A673 (cell line): ENCODE data around the gene C17orf100. TPM values are rescaled to one million over a fixed set of nuclear protein-coding genes. Genes with fewer than 3 reads are reported as not detected.

ENCODE experiments used
- BruUV-seq: library from RNA; stranded (reverse); fragments of 400-500 nt; replicated peaks from 2 replicates; lab custom pipeline; 2021; lab: Mats Ljungman, UMichigan
- CTCF ChIA-PET: fragments of 300-600 bp; sonication (Branson Sonifier 250); formaldehyde crosslinking; loops from one replicate; lab custom pipeline; 2022; ENCODE audit warnings: antibody characterized with exemption; lab: Charles Lee
- POLR2A ChIA-PET: fragments of 300-600 bp; sonication (Branson Sonifier 250); formaldehyde crosslinking; loops from one replicate; lab custom pipeline; 2022; ENCODE audit warnings: antibody characterized with exemption; ENCODE audit not compliant: low non-redundant PET; lab: Charles Lee
- DNase-seq: peaks from one replicate; pipeline ENCODE4 v3.0.0-alpha.2; 2015; ENCODE audit warnings: low spot score
- H3K27ac ChIP-seq: fragments of 200-600 bp; sonication (generic); 2 replicates; pipeline ENCODE4 v1.5.1; 2016; ENCODE audit warnings: mixed run types, low read depth, mild to moderate bottlenecking, mixed read lengths, antibody characterized with exemption, low read length; ENCODE audit not compliant: poor library complexity, severe bottlenecking
- H3K27me3 ChIP-seq: fragments of 200-600 bp; sonication (generic); replicated peaks from 2 replicates; pipeline ENCODE4 v1.6.1; 2017; ENCODE audit warnings: mixed run types, low read depth, mild to moderate bottlenecking, mixed read lengths, antibody characterized with exemption, low read length; ENCODE audit not compliant: insufficient read depth, poor library complexity
- H3K36me3 ChIP-seq: fragments of 200-600 bp; sonication (generic); 2 replicates; pipeline ENCODE4 v1.6.1; 2016; ENCODE audit warnings: mixed run types, mild to moderate bottlenecking, mixed read lengths, antibody characterized with exemption, low read length; ENCODE audit not compliant: insufficient read depth, poor library complexity, severe bottlenecking
- H3K4me1 ChIP-seq: fragments of 200-600 bp; sonication (generic); 2 replicates; pipeline ENCODE4 v1.6.1; 2017; ENCODE audit warnings: mixed run types, mild to moderate bottlenecking, mixed read lengths, antibody characterized with exemption, low read length; ENCODE audit not compliant: insufficient read depth, poor library complexity, severe bottlenecking
- H3K4me3 ChIP-seq: fragments of 200-600 bp; sonication (generic); 2 replicates; pipeline ENCODE4 v1.5.1; 2016; ENCODE audit warnings: low read depth, mixed run types, mild to moderate bottlenecking, mixed read lengths, low read length; ENCODE audit not compliant: poor library complexity, severe bottlenecking
- H3K9me3 ChIP-seq: fragments of 200-600 bp; sonication (generic); 2 replicates; pipeline ENCODE4 v1.6.1; 2016; ENCODE audit warnings: mixed run types, low read depth, mild to moderate bottlenecking, mixed read lengths, antibody characterized with exemption, low read length; ENCODE audit not compliant: poor library complexity, severe bottlenecking
- EZH2 ChIP-seq: fragments of 200-600 bp; sonication (generic); IDR thresholded peaks from 2 replicates; pipeline ENCODE4 v1.6.1; 2017; ENCODE audit warnings: borderline replicate concordance, low read depth, mild to moderate bottlenecking, mixed read lengths, antibody characterized with exemption, low read length; ENCODE audit not compliant: poor library complexity, severe bottlenecking
- intact Hi-C: fragments of 100-400 bp; cut with micrococcal nuclease; formaldehyde crosslinking; loops from one replicate; pipeline ENCODE4 v1.10.0; 2022; ENCODE audit not compliant: unreplicated experiment
- total RNA-seq: library from RNA; stranded (reverse); gene quantifications from 2 replicates; pipeline ENCODE4 v1.2.3, GENCODE V29; 2021
- TF ChIP-seq, protein P1 (sequence below): fragments of 300-800, 200-600 bp; sonication (generic); conservative IDR thresholded peaks from 2 replicates; pipeline ENCODE4 v1.5.1; 2017; ENCODE audit warnings: low read depth, mild to moderate bottlenecking, antibody characterized with exemption, low read length, moderate library complexity, mixed read lengths

The C17orf100 gene
- total RNA-seq, 1 experiment from 2014 or later = 3.1 TPM

DNA sequence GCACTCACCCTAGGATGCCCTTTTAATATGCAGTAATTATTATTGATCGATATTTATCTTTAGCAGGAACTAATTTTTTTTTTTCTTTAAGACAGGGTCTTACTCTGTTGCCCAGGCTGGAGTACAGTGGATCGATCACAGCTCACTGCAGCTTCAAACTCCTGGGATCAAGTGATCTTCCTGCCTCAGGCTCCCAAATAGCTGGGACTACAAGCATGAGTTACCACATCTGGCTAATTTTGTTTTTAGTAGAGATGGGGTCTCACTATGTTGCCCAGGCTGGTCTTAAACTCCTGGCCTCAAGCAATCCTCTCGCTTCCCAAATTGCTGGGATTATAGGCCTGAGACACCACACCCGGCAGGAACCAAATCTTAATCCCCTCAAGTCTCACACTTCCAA lies 40.3 kb upstream of the C17orf100 start:
- intact Hi-C loops = no loop called here
- no peaks in the 10 kb centered on the region for H3K4me1 ChIP-seq
- no peak overlapping the region for H3K4me3 ChIP-seq
- H3K27me3 ChIP-seq = no peaks in the 10 kb centered on the region
- peaks cover 56% of the 10 kb centered on the region for H3K36me3 ChIP-seq
- ChIA-PET POLR2A (interaction anchor here (0.9 kb wide), 1 partner anchor 608 kb away, joined by 3 read pairs; the partner anchor contains the start of gene DLG4), CTCF (no interaction called here)
- H3K9me3 ChIP-seq = no peaks in the 10 kb centered on the region
- BruUV-seq = no TSS peak
- no peak for TF ChIP-seq EZH2
- TF ChIP-seq, protein P1, sequence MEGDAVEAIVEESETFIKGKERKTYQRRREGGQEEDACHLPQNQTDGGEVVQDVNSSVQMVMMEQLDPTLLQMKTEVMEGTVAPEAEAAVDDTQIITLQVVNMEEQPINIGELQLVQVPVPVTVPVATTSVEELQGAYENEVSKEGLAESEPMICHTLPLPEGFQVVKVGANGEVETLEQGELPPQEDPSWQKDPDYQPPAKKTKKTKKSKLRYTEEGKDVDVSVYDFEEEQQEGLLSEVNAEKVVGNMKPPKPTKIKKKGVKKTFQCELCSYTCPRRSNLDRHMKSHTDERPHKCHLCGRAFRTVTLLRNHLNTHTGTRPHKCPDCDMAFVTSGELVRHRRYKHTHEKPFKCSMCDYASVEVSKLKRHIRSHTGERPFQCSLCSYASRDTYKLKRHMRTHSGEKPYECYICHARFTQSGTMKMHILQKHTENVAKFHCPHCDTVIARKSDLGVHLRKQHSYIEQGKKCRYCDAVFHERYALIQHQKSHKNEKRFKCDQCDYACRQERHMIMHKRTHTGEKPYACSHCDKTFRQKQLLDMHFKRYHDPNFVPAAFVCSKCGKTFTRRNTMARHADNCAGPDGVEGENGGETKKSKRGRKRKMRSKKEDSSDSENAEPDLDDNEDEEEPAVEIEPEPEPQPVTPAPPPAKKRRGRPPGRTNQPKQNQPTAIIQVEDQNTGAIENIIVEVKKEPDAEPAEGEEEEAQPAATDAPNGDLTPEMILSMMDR = no peak
- no peak overlapping the region for H3K27ac ChIP-seq
- no peak for DNase-seq

DNA sequence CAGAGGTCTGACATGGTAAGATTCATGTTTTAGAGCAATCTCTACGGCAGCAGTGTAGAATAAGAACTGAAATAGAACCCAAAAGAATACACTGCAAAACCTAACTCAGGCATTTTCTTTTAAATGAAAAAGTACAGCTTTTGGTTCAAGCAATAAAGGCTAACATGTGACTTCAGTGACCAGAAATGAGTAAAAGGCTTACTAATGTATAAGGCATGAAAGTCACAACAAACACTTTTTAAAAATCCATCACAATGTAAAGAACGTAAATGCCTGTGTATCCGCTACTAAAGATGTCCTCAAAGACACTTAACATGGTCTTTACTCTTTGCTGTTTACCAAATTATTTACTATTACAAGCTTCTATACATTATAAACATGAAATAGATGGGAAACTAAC lies 27.6 kb upstream of the C17orf100 start:
- TF ChIP-seq EZH2 = no peak
- TF ChIP-seq, protein P1 = no peak
- Histone ChIP-seq H3K9me3 (no peaks in the 10 kb centered on the region), H3K27me3 (no peaks in the 10 kb centered on the region), H3K4me3 (no peak overlapping the region), H3K4me1 (no peaks in the 10 kb centered on the region), H3K36me3 (peaks cover 85% of the 10 kb centered on the region), H3K27ac (no peak overlapping the region)
- no peak for DNase-seq
- ChIA-PET POLR2A (no interaction called here), CTCF (no interaction called here)
- no TSS peak for BruUV-seq
- intact Hi-C loops = no loop called here

DNA sequence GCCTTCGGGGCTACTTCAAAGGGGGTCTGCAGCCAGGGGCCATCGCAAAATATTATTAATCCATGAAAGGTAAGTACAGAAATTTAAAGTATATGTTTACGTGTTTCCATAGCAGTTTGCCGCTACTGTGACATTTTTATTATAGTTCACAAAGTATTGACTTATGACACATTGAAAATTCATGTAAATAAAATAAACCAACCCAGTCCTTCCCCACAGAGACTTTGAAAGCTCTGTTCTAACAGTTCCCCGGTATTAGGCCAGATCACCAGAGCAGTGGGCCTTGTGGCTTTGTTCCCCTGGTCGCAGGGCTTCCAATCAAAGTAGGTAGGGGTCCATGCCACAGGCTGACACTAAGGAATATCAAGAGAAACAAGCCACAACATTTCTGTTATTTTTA lies 24.9 kb upstream of the C17orf100 start:
- Histone ChIP-seq H3K36me3 (peaks cover 67% of the 10 kb centered on the region), H3K27me3 (no peaks in the 10 kb centered on the region), H3K9me3 (no peaks in the 10 kb centered on the region), H3K4me1 (no peaks in the 10 kb centered on the region), H3K27ac (no peak overlapping the region), H3K4me3 (no peak overlapping the region)
- POLR2A ChIA-PET = no interaction called here
- no TSS peak for BruUV-seq
- intact Hi-C loops = no loop called here
- no peak for DNase-seq
- TF ChIP-seq, protein P1 = no peak
- no peak for TF ChIP-seq EZH2
- CTCF ChIA-PET = interaction anchor here (0.6 kb wide), 1 partner anchor 1184 kb away, joined by 8 read pairs; no protein-coding TSS in a partner anchor
